ENCODE data around the gene SUSD1.

DNA sequence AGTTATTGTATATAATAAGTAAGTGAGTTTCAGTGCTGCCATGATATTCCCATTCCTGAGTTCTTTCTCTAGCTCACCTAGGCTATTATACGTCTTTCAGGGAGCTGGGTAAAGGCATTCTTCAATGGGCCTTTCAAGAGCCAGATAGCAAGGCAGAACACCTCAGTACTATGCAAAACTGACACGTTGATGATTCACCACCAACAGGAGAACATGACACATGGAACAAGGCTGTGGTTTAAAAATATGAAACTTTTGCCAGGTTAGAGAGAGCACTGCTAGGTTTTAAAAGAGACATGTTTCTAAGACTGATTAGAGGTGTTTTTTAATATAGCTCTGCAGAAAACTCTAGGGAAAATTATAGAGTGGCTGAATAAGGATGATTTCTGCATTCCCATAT is 182.6 kb downstream of the SUSD1 start:
- no peak for TF ChIP-seq POLR2A (IDR thresholded peaks at IDR 0.05)
- TF ChIP-seq, protein P1, sequence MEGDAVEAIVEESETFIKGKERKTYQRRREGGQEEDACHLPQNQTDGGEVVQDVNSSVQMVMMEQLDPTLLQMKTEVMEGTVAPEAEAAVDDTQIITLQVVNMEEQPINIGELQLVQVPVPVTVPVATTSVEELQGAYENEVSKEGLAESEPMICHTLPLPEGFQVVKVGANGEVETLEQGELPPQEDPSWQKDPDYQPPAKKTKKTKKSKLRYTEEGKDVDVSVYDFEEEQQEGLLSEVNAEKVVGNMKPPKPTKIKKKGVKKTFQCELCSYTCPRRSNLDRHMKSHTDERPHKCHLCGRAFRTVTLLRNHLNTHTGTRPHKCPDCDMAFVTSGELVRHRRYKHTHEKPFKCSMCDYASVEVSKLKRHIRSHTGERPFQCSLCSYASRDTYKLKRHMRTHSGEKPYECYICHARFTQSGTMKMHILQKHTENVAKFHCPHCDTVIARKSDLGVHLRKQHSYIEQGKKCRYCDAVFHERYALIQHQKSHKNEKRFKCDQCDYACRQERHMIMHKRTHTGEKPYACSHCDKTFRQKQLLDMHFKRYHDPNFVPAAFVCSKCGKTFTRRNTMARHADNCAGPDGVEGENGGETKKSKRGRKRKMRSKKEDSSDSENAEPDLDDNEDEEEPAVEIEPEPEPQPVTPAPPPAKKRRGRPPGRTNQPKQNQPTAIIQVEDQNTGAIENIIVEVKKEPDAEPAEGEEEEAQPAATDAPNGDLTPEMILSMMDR (IDR thresholded peaks at IDR 0.05) = no peak

Measured in upper lobe of left lung (tissue), 4 donors.